Panc1 (cell line): Measurements from ENCODE around the gene ZCCHC17. TPM values are rescaled to one million over a fixed set of nuclear protein-coding genes. Genes with fewer than 3 reads are reported as not detected.
A peak's percentile ranks its signal among the peaks of the same experiment; 100 is the strongest.

Experiments used
- ATAC-seq: fragments of 200-7000 bp; cut with Tn5 transposase; 2 replicates; pipeline ENCODE4 v1.9.1; 2020; ENCODE audit warnings: mild to moderate bottlenecking, moderate library complexity
- BruUV-seq: library from RNA; stranded (reverse); fragments of 400-500 nt; replicated peaks from 2 replicates; lab custom pipeline; 2021; lab: Mats Ljungman, UMichigan
- CTCF ChIA-PET: fragments of 300-600 bp; sonication (Branson Sonifier 250); formaldehyde crosslinking; loops from one replicate; lab custom pipeline; 2022; ENCODE audit warnings: antibody characterized with exemption; lab: Charles Lee
- POLR2A ChIA-PET: fragments of 300-600 bp; sonication (Branson Sonifier 250); formaldehyde crosslinking; loops from one replicate; lab custom pipeline; 2022; ENCODE audit warnings: antibody characterized with exemption; lab: Charles Lee
- DNase-seq: peaks from one replicate; pipeline ENCODE4 v3.0.0-alpha.2; 2010; ENCODE audit warnings: low read depth, low spot score
- H3K27ac ChIP-seq: 2 replicates; pipeline ENCODE4 v1.5.1; 2011; ENCODE audit warnings: mild to moderate bottlenecking, low read length, inconsistent platforms
- H3K27me3 ChIP-seq: fragments of 200-500 bp; sonication (Bioruptor generic); 2 replicates; pipeline ENCODE4 v1.6.0; 2014; ENCODE audit warnings: low read length, inconsistent platforms; ENCODE audit not compliant: control insufficient read depth, insufficient read depth
- H3K36me3 ChIP-seq: fragments of 200-500 bp; sonication (Bioruptor generic); 2 replicates; pipeline ENCODE4 v1.5.1; 2014; ENCODE audit warnings: inconsistent platforms, mild to moderate bottlenecking, low read length, moderate library complexity; ENCODE audit not compliant: control insufficient read depth, insufficient read depth
- H3K4me1 ChIP-seq: 2 replicates; pipeline ENCODE4 v1.5.1; 2011; ENCODE audit warnings: inconsistent platforms, mild to moderate bottlenecking, low read length, moderate library complexity; ENCODE audit not compliant: control insufficient read depth, insufficient read depth
- H3K4me3 ChIP-seq, 2 experiments: 2 replicates each; pipeline ENCODE4 v1.5.1; 2011 to 2012; ENCODE audit warnings: low read depth in 2 of 2, low read length in 2 of 2, mild to moderate bottlenecking in 2 of 2, inconsistent platforms in 1 of 2, moderate library complexity in 1 of 2
- H3K9me3 ChIP-seq: fragments of 200-500 bp; sonication (Bioruptor generic); 2 replicates; pipeline ENCODE4 v1.5.1; 2014; ENCODE audit warnings: low read depth, mild to moderate bottlenecking, inconsistent platforms, low read length, moderate library complexity; ENCODE audit not compliant: control insufficient read depth, insufficient read depth
- POLR2AphosphoS5 ChIP-seq: IDR thresholded peaks from 2 replicates; pipeline ENCODE4 v1.6.1; 2012; ENCODE audit warnings: mild to moderate bottlenecking, low read depth, low read length, moderate library complexity
- SIN3A ChIP-seq: IDR thresholded peaks from 2 replicates; pipeline ENCODE4 v1.6.1; 2012; ENCODE audit warnings: low read depth, mild to moderate bottlenecking, low read length, moderate library complexity, borderline replicate concordance; ENCODE audit not compliant: insufficient read depth
- TCF7L2 ChIP-seq: IDR thresholded peaks from 2 replicates; pipeline ENCODE4 v1.6.1; 2011; ENCODE audit warnings: mild to moderate bottlenecking, low read depth, low read length, inconsistent platforms
- in situ Hi-C: cut with HindIII; loops from 2 replicates; pipeline ENCODE4 v1.10.0; 2016; ENCODE audit warnings: low sequenced_read_pairs, low pct_unique_long_range_greater_than_20kb
- intact Hi-C: fragments of 100-400 bp; cut with micrococcal nuclease; formaldehyde crosslinking; loops from one replicate; pipeline ENCODE4 v1.10.0; 2022; ENCODE audit not compliant: unreplicated experiment
- total RNA-seq: library from RNA; stranded (reverse); gene quantifications from one replicate; pipeline ENCODE4 v1.2.1, GENCODE V29; 2021; ENCODE audit not compliant: unreplicated experiment
- TF ChIP-seq, protein P1 (sequence below), 2 experiments: IDR thresholded peaks; 2 replicates each; pipeline ENCODE4 v1.6.1; 2011 to 2012; ENCODE audit warnings: low read depth in 2 of 2, control low read depth in 1 of 2, low read length in 1 of 2, mild to moderate bottlenecking in 1 of 2, moderate library complexity in 1 of 2; ENCODE audit not compliant: insufficient read depth in 1 of 2
- TF ChIP-seq, protein P2 (sequence below): fragments of 450-650 bp; IDR thresholded peaks from 2 replicates; pipeline ENCODE4 v1.5.1; 2017; ENCODE audit warnings: mild to moderate bottlenecking

The ZCCHC17 gene
- total RNA-seq, 1 experiment from 2014 or later, result 30.6 TPM

DNA sequence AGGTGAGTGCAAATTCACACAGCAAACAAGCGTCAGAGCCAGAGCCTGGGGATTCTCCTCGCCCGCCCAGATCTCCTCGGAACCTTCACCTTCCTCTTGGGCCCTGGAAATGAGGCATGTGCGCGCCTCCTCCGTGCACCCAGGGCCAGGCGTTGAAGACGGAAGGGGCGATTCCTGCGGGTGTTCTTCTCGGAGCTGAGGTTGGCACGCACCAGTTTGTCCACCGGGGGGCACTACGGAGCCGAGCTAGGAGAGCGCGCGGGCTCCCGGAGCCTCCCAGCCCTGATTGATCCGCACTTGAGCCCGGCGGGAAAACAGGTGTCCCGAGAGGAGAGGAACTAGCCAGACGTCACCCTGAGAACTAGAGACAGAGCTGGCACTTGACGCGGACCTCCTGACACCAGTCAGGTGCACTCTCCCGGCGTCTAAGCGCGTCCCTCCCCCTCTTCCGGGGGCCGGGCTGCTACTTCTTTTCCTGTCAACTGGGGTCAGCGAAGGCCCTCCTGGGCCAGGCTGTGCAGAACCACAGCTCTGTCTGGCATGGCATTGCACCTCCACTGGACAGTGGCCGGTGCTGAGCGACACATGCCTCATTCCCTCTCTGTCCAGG is 97.9 kb downstream of the ZCCHC17 start:
- TF ChIP-seq TCF7L2 (no peak), SIN3A (no peak), POLR2AphosphoS5 (no peak)
- TF ChIP-seq, protein P1, sequence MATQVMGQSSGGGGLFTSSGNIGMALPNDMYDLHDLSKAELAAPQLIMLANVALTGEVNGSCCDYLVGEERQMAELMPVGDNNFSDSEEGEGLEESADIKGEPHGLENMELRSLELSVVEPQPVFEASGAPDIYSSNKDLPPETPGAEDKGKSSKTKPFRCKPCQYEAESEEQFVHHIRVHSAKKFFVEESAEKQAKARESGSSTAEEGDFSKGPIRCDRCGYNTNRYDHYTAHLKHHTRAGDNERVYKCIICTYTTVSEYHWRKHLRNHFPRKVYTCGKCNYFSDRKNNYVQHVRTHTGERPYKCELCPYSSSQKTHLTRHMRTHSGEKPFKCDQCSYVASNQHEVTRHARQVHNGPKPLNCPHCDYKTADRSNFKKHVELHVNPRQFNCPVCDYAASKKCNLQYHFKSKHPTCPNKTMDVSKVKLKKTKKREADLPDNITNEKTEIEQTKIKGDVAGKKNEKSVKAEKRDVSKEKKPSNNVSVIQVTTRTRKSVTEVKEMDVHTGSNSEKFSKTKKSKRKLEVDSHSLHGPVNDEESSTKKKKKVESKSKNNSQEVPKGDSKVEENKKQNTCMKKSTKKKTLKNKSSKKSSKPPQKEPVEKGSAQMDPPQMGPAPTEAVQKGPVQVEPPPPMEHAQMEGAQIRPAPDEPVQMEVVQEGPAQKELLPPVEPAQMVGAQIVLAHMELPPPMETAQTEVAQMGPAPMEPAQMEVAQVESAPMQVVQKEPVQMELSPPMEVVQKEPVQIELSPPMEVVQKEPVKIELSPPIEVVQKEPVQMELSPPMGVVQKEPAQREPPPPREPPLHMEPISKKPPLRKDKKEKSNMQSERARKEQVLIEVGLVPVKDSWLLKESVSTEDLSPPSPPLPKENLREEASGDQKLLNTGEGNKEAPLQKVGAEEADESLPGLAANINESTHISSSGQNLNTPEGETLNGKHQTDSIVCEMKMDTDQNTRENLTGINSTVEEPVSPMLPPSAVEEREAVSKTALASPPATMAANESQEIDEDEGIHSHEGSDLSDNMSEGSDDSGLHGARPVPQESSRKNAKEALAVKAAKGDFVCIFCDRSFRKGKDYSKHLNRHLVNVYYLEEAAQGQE (IDR thresholded peaks at IDR 0.05; ENCODE audit: insufficient read depth in 1 of 2, low read depth in 2 of 2, low read length in 1 of 2), result no peak
- TF ChIP-seq, protein P2, sequence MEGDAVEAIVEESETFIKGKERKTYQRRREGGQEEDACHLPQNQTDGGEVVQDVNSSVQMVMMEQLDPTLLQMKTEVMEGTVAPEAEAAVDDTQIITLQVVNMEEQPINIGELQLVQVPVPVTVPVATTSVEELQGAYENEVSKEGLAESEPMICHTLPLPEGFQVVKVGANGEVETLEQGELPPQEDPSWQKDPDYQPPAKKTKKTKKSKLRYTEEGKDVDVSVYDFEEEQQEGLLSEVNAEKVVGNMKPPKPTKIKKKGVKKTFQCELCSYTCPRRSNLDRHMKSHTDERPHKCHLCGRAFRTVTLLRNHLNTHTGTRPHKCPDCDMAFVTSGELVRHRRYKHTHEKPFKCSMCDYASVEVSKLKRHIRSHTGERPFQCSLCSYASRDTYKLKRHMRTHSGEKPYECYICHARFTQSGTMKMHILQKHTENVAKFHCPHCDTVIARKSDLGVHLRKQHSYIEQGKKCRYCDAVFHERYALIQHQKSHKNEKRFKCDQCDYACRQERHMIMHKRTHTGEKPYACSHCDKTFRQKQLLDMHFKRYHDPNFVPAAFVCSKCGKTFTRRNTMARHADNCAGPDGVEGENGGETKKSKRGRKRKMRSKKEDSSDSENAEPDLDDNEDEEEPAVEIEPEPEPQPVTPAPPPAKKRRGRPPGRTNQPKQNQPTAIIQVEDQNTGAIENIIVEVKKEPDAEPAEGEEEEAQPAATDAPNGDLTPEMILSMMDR, result peak; percentile 96
- POLR2A ChIA-PET, result no interaction called here
- H3K27ac ChIP-seq, result no peak overlapping the region
- H3K36me3 ChIP-seq, result no peaks in the 10 kb centered on the region
- ATAC-seq (peak; percentile 94), DNase-seq (peak; percentile 55)
- CTCF ChIA-PET, result interaction anchor here (0.6 to 1.4 kb wide), 11 partner anchors 21 to 250 kb away, joined by 3 to 17 read pairs (median 4); partner anchors contain the start of gene PEF1
- H3K9me3 ChIP-seq, result no peaks in the 10 kb centered on the region
- no peaks in the 10 kb centered on the region for H3K27me3 ChIP-seq
- in situ Hi-C loops, result no loop called here
- intact Hi-C loops, result no loop called here
- BruUV-seq, result no TSS peak
- peak overlapping the region; percentile 33 to 61 for H3K4me3 ChIP-seq
- peaks cover 4% of the 10 kb centered on the region; the same call in 1 of the 2 replicates for H3K4me1 ChIP-seq

DNA sequence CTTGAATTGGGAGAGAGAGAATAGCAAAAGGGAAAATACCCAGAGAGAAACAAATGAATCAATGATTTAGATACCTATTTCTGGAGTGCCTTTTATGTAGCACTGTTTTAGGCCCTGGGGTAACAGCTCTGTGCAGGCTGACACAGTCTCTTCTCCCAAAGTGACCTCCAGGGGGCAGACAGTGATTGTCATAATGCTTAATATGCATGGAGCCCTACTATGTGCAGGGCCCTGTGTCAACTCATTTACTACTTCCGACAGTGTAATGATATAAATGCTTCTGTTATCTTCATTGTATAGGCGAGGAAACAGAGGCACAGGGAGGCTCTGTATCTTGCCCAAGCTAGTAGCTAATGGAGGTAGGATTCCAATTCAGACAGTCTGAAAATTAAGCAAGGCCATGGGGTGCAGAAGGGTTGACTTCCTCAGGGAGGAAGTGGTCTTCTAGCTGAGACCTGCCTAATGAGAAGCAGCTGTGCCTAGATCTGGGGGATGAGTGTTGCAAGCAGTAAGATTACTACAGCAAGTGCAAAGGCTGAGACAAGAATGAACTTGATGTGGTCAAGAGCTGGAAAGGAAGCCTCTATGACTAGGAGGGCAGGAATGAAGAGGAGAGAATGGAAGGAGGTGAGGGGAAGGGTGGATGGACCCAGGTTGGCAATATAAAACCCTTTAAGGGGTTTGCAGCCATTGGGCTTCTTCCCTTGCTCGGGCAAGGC is 100.0 kb downstream of the ZCCHC17 start:
- in situ Hi-C loops, result no loop called here
- no peak for ATAC-seq

More for the DNA sequence above, 100.0 kb downstream of the ZCCHC17 start:
- TF ChIP-seq TCF7L2 (no peak), SIN3A (no peak), POLR2AphosphoS5 (no peak)
- TF ChIP-seq, protein P2, result no peak; the same call in none of the 2 replicates
- TF ChIP-seq, protein P1 (IDR thresholded peaks at IDR 0.05; ENCODE audit: insufficient read depth in 1 of 2, low read depth in 2 of 2, low read length in 1 of 2), result no peak
- Histone ChIP-seq H3K27me3 (no peaks in the 10 kb centered on the region), H3K4me3 (no peak overlapping the region), H3K36me3 (no peaks in the 10 kb centered on the region), H3K27ac (no peak overlapping the region), H3K4me1 (peaks cover 4% of the 10 kb centered on the region; the same call in 1 of the 2 replicates), H3K9me3 (no peaks in the 10 kb centered on the region)
- ChIA-PET POLR2A (interaction anchor here (0.5 kb wide), 1 partner anchor 15 kb away, joined by 6 read pairs; no protein-coding TSS in a partner anchor), CTCF (interaction anchor here (2.4 kb wide), 1 partner anchor 152 kb away, joined by 8 read pairs; no protein-coding TSS in a partner anchor)
- DNase-seq, result no peak
- no TSS peak for BruUV-seq
- intact Hi-C loops, result loop anchor here (2.0 kb wide), 1 partner anchor 152 kb away; no protein-coding TSS in a partner anchor
